IgD-negative memory B cell (primary cell): Measurements from ENCODE around the gene CD47. TPM values are rescaled to one million over a fixed set of nuclear protein-coding genes. Genes with fewer than 3 reads are reported as not detected.

Experiments
- H3K27ac Mint-ChIP-seq, 3 donors: one replicate each; pipeline ENCODE4 v1.8.0; 2020 to 2022; ENCODE audit warnings: mild to moderate bottlenecking in 3 of 3, mixed read lengths in 3 of 3, moderate library complexity in 1 of 3
- H3K27me3 Mint-ChIP-seq: one replicate; pipeline ENCODE4 v1.8.0; 2021; ENCODE audit warnings: mixed read lengths
- H3K36me3 Mint-ChIP-seq: one replicate; pipeline ENCODE4 v1.8.0; 2020; ENCODE audit warnings: mild to moderate bottlenecking, mixed read lengths
- H3K4me1 Mint-ChIP-seq, 3 donors: one replicate each; pipeline ENCODE4 v1.8.0; 2020 to 2022; ENCODE audit warnings: mixed read lengths in 3 of 3, mild to moderate bottlenecking in 1 of 3
- H3K4me3 Mint-ChIP-seq, 4 donors: one replicate each; pipeline ENCODE4 v1.8.0; 2020 to 2022; ENCODE audit warnings: mild to moderate bottlenecking in 4 of 4, mixed read lengths in 4 of 4, moderate library complexity in 3 of 4
- H3K9me3 Mint-ChIP-seq, 3 donors: one replicate each; pipeline ENCODE4 v1.8.0; 2020 to 2021; ENCODE audit warnings: mixed read lengths in 3 of 3, mild to moderate bottlenecking in 1 of 3
- polyA plus RNA-seq: library from polyadenylated mRNA; unstranded; fragments of 300-500 nt; fragmentation: Illumina TruSeq; gene quantifications from one replicate; pipeline ENCODE4 v1.2.3, GENCODE V29; 2021

The CD47 gene
- 147 TPM for polyA plus RNA-seq

GRCh38 chr3:108090701-108091497 is at the start of gene CD47:
CD47 (minus strand) TSS chr3:108091031; CDS start chr3:108090908, 123 bp downstream.
- H3K27ac Mint-ChIP-seq: peak within 1 kb of the TSS; percentile 98 to 99 (median 98)
- H3K27me3 Mint-ChIP-seq: peaks cover 1% of the 10 kb centered on the region
- H3K4me1 Mint-ChIP-seq: peaks cover 28 to 34% (median 31%) of the 10 kb centered on the region in 3 donors
- no peaks in the 10 kb centered on the region for H3K9me3 Mint-ChIP-seq
- no peaks in the 10 kb centered on the region for H3K36me3 Mint-ChIP-seq
- peak within 1 kb of the TSS; percentile 98 to 100 (median 100) for H3K4me3 Mint-ChIP-seq

GRCh38 chr3:108137460-108137814 is 46.6 kb upstream of the CD47 start:
- peaks cover 12% of the 10 kb centered on the region for H3K36me3 Mint-ChIP-seq
- H3K4me1 Mint-ChIP-seq: peaks cover 33 to 59% (median 47%) of the 10 kb centered on the region in 3 donors
- H3K9me3 Mint-ChIP-seq: peaks cover 0 to 3% (median 3%) of the 10 kb centered on the region in 3 donors
- H3K27ac Mint-ChIP-seq: no peak overlapping the region
- no peak overlapping the region for H3K4me3 Mint-ChIP-seq
- H3K27me3 Mint-ChIP-seq: no peaks in the 10 kb centered on the region

DNA sequence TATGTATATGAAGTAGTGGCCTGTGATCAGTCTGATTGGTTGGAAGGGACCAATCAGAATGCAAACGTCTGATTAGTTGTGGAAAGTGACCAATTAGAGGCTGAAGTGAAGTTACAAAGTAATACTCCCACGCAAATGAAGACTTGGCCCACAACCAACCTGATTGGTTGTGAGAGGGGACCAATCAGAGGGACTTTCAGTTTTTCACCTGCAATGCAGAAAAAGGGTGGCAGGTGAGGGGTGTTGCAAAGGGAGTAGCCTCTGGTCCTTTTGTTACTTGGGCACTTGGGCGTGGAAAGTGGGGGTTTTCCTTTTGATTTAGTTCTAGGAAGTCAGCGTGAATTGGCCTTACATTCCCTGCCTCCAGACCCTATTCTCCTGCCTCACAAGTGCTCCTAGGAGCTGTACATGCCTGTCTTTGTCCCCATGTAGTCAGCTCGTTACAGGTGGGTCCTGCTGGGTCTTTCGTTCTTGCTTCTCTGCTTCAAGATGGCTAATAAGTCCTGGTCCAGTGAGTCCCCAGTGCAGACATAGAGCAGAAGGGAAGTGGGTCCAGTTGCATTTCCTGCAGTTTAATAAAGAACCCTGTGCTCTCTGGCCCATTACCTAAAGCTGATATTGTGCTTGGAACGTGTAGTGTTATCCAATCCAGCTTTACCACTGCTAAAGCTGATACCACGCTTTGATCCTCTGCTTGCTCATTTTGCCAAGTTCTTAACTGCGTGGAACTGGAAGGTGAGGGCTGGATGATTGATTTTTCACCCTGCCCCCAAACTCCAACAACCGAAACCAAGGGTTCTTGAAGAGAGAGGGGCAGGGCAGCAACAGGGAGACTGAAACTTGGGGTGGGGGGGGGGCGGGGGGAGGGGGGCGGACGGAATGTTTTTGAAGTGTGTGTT is 46.0 kb upstream of the CD47 start:
- Mint-ChIP-seq H3K27me3 (peaks cover 1% of the 10 kb centered on the region), H3K9me3 (peaks cover 0 to 3% (median 3%) of the 10 kb centered on the region in 3 donors), H3K4me1 (peaks cover 38 to 60% (median 45%) of the 10 kb centered on the region in 3 donors), H3K27ac (peak overlapping the region; percentile 17 to 73 (median 56)), H3K4me3 (peak overlapping the region in 3 of 4 donors; percentile 45 to 83 (median 52)), H3K36me3 (peaks cover 14% of the 10 kb centered on the region)

- H3K9me3 Mint-ChIP-seq: peaks cover 0 to 3% (median 0%) of the 10 kb centered on the region in 3 donors
- peaks cover 14% of the 10 kb centered on the region for H3K36me3 Mint-ChIP-seq
Measured at GRCh38 chr3:108134555-108134880, 43.7 kb upstream of the CD47 start.

DNA sequence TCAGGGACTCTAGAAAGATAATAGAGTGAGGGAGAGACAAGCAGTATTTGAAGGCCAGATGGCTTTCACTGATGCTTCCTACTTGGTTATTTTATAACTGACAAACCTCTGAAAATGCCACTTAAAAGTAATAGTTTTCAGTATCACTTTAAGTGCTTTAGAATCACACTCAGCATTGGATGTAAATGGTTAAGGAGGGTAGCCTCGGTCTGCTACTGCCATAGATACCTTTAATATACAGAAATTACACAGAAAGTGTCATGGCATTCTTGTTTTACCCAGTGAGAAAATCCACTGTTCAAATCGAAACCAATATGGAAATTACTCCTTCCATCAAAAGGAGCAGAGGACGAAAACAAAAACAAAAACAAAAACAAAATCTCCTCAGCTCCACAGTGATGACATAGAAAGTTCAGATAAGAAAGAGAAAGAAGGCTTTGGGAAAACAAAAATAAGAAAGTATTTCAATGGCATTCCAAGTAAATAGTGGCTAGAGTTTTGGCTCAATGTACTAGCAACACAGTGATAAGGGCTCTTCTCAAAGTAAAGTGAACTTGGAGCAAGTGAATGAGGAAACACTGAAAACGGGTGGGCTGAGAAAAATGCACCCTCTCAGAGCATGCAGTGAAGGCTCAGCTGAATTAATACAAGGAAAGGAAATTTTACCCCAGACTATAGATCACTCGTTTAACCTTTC is 43.2 kb upstream of the CD47 start:
- peaks cover 60 to 83% (median 63%) of the 10 kb centered on the region in 3 donors for H3K4me1 Mint-ChIP-seq
- peaks cover 3% of the 10 kb centered on the region for H3K27me3 Mint-ChIP-seq
- H3K27ac Mint-ChIP-seq: peak overlapping the region; percentile 86 to 98 (median 97)
- peak overlapping the region; percentile 62 to 88 (median 72) for H3K4me3 Mint-ChIP-seq
- peaks cover 13% of the 10 kb centered on the region for H3K36me3 Mint-ChIP-seq
- peaks cover 0 to 3% (median 0%) of the 10 kb centered on the region in 3 donors for H3K9me3 Mint-ChIP-seq

More at GRCh38 chr3:108134555-108134880, 43.7 kb upstream of the CD47 start:
- Mint-ChIP-seq H3K4me1 (peaks cover 58 to 78% (median 60%) of the 10 kb centered on the region in 3 donors), H3K27me3 (peaks cover 3% of the 10 kb centered on the region), H3K4me3 (peak overlapping the region; percentile 62 to 88 (median 72)), H3K27ac (peak overlapping the region; percentile 86 to 98 (median 97))

- Mint-ChIP-seq H3K27me3 (peaks cover 3% of the 10 kb centered on the region), H3K4me1 (peaks cover 67 to 92% (median 73%) of the 10 kb centered on the region in 3 donors), H3K36me3 (peaks cover 18% of the 10 kb centered on the region), H3K4me3 (peak overlapping the region; percentile 62 to 88 (median 76)), H3K9me3 (peaks cover 3 to 6% (median 3%) of the 10 kb centered on the region in 3 donors), H3K27ac (peak overlapping the region; percentile 86 to 98 (median 97))
Measured at GRCh38 chr3:108133048-108133369, 42.2 kb upstream of the CD47 start.

GRCh38 chr3:108131475-108132134 is 40.8 kb upstream of the CD47 start:
- Mint-ChIP-seq H3K27ac (peak overlapping the region; percentile 86 to 98 (median 97)), H3K4me1 (peaks cover 61 to 87% (median 74%) of the 10 kb centered on the region in 3 donors), H3K9me3 (peaks cover 3 to 10% (median 3%) of the 10 kb centered on the region in 3 donors), H3K27me3 (peaks cover 3% of the 10 kb centered on the region), H3K36me3 (peaks cover 23% of the 10 kb centered on the region), H3K4me3 (peak overlapping the region; percentile 62 to 88 (median 75))

- Mint-ChIP-seq H3K4me3 (peak overlapping the region; percentile 62 to 88 (median 78)), H3K9me3 (peaks cover 0 to 10% (median 3%) of the 10 kb centered on the region in 3 donors), H3K27ac (peak overlapping the region; percentile 86 to 98 (median 97)), H3K36me3 (peaks cover 21% of the 10 kb centered on the region), H3K4me1 (peaks cover 56 to 86% (median 72%) of the 10 kb centered on the region in 3 donors), H3K27me3 (peaks cover 3% of the 10 kb centered on the region)
Measured at GRCh38 chr3:108130701-108131474, 40.1 kb upstream of the CD47 start.

GRCh38 chr3:108130236-108130635 is 39.4 kb upstream of the CD47 start:
- Mint-ChIP-seq H3K27ac (peak overlapping the region; percentile 60 to 98 (median 86)), H3K4me3 (peak overlapping the region; percentile 51 to 86 (median 73)), H3K9me3 (peaks cover 0 to 10% (median 3%) of the 10 kb centered on the region in 3 donors), H3K27me3 (peaks cover 3% of the 10 kb centered on the region), H3K4me1 (peaks cover 60 to 84% (median 72%) of the 10 kb centered on the region in 3 donors), H3K36me3 (peaks cover 17% of the 10 kb centered on the region)

DNA sequence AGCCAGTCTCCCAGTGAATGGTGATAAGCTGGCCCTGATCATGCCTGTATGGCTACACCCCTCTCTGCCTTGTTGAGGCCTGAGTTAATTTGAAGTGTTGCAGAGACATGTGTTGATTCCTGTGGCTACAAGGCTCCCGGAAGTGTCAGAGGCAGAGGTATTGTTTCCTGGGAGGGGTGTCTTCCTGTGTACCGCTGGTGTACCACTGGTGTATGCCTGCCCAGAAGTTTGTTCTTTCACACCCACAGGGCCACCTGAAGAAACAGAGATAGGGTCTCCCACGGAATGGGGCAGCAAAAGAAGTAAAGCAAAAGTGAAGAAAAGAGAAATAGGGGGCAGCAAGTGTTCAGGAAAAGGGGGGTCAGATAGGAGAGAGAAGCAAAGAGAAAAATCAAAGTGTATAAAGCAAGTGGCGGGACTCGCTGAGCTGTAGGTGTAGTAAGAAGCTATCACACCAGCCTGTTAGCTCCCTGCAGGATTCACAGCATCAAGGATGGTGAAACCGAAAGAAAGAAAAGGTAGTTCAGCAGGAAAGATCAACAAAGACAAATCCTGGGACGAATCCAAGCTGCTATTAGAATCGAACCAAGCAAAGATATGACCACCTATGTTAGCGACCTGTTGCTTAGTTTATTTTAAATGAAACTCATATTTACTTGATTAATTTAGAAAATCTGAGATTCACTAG is 36.6 kb upstream of the CD47 start:
- H3K36me3 Mint-ChIP-seq: peaks cover 14% of the 10 kb centered on the region
- peak overlapping the region; percentile 82 to 93 (median 86) for H3K4me3 Mint-ChIP-seq
- H3K9me3 Mint-ChIP-seq: peaks cover 0 to 10% (median 3%) of the 10 kb centered on the region in 3 donors
- H3K27me3 Mint-ChIP-seq: peaks cover 3% of the 10 kb centered on the region
- H3K27ac Mint-ChIP-seq: peak overlapping the region; percentile 95 to 99 (median 98)
- peaks cover 57 to 75% (median 72%) of the 10 kb centered on the region in 3 donors for H3K4me1 Mint-ChIP-seq

- Mint-ChIP-seq H3K27ac (peak overlapping the region; percentile 99 to 100 (median 100)), H3K4me3 (peak overlapping the region; percentile 85 to 96 (median 94)), H3K4me1 (peaks cover 48 to 72% (median 66%) of the 10 kb centered on the region in 3 donors), H3K27me3 (no peaks in the 10 kb centered on the region), H3K36me3 (peaks cover 10% of the 10 kb centered on the region), H3K9me3 (peaks cover 0 to 10% (median 3%) of the 10 kb centered on the region in 3 donors)
Measured at GRCh38 chr3:108126348-108126747, 35.5 kb upstream of the CD47 start.

DNA sequence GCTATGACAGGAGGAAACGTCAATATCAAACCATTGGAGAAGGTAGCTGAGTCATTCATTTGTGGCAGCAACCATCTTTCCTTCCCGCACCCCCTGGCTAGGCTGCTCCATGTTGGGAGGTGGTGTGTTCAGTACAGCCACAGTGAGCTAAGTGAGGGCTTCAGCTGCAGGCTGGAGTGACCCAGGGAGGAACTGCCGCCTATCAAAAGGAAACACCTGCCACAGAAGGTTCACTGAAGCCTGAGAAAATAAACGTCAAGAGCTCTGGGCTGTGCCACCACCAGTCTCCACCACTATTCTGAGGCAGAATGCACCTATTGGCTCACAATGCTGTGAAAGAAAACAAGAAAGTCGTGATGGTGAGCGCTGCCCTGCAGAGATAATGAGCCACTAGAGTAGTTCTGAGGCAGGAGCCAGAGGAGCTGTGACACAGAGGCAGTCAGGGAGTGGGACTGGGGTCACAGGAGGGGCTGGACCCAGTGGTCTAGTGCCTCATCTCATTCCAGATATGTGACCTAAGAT is 34.8 kb upstream of the CD47 start:
- Mint-ChIP-seq H3K4me1 (peaks cover 44 to 70% (median 59%) of the 10 kb centered on the region in 3 donors), H3K36me3 (peaks cover 10% of the 10 kb centered on the region), H3K9me3 (peaks cover 0 to 10% (median 3%) of the 10 kb centered on the region in 3 donors), H3K27ac (peak overlapping the region; percentile 99 to 100 (median 100)), H3K4me3 (peak overlapping the region; percentile 85 to 96 (median 94)), H3K27me3 (no peaks in the 10 kb centered on the region)
